Adrenal gland (tissue), 5 donors: Measurements from ENCODE around the gene ZNF236.
A peak's percentile ranks its signal among the peaks of the same experiment; 100 is the strongest.

Experiments
- POLR2A ChIP-seq, 2 donors: fragments of 450-650 bp; IDR thresholded peaks; one replicate each; pipeline ENCODE4 v1.6.1; 2017; ENCODE audit warnings: antibody characterized with exemption in 2 of 2, mild to moderate bottlenecking in 2 of 2, moderate library complexity in 1 of 2
- TF ChIP-seq, protein P1 (sequence below), 6 experiments: fragments of 450-650 bp in 4 of 6; fragments of 200-600 bp in 2 of 6; sonication (generic) in 1 of 6; IDR thresholded peaks; 1 replicate in 5 of 6; 2 replicates in 1 of 6; pipeline versions ENCODE4 v1.5.1 to v1.8.0; 2016 to 2021; ENCODE audit warnings: antibody characterized with exemption in 6 of 6, mild to moderate bottlenecking in 2 of 6, moderate library complexity in 1 of 6
- donor health status: DM: no; HTN: no; CAD: no.

DNA sequence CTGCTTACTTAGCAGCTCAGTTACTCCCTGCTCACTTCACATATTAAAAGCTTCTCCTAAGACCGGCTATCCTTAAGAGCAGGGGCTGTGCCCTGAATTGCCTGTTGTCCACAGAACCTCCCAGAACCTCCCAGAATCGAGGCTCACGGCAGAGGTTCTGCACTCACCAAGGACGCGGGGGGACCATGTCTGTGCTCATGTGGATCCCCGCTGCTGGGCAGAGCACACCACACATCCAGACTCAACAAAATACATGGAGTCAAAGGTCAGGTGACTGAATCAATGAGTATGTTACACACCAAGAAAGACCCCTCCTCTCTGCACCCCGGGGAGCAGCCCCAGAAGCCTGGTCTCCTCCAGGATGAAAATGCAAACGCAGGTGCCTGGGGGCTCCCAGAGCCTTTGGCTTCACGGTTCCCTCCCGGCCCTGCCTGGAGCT is 161.3 kb downstream of the ZNF236 start:
- TF ChIP-seq, protein P1, sequence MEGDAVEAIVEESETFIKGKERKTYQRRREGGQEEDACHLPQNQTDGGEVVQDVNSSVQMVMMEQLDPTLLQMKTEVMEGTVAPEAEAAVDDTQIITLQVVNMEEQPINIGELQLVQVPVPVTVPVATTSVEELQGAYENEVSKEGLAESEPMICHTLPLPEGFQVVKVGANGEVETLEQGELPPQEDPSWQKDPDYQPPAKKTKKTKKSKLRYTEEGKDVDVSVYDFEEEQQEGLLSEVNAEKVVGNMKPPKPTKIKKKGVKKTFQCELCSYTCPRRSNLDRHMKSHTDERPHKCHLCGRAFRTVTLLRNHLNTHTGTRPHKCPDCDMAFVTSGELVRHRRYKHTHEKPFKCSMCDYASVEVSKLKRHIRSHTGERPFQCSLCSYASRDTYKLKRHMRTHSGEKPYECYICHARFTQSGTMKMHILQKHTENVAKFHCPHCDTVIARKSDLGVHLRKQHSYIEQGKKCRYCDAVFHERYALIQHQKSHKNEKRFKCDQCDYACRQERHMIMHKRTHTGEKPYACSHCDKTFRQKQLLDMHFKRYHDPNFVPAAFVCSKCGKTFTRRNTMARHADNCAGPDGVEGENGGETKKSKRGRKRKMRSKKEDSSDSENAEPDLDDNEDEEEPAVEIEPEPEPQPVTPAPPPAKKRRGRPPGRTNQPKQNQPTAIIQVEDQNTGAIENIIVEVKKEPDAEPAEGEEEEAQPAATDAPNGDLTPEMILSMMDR (IDR thresholded peaks at IDR 0.05): peak in 1 of 6 experiments; percentile 1
- no peak for TF ChIP-seq POLR2A (IDR thresholded peaks at IDR 0.05)
